Epithelial cell of proximal tubule (primary cell): ENCODE measurements around the gene RUFY2. TPM values are rescaled to one million over a fixed set of nuclear protein-coding genes. Genes with fewer than 3 reads are reported as not detected.

Experiments
- DNase-seq: peaks from one replicate; pipeline ENCODE4 v3.0.0-alpha.2; 2011; ENCODE audit warnings: low read depth
- H3K4me3 ChIP-seq: 2 replicates; pipeline ENCODE4 v1.5.1; 2011; ENCODE audit warnings: low read depth, mild to moderate bottlenecking, low read length
- CTCF ChIP-seq: conservative IDR thresholded peaks from 2 replicates; pipeline ENCODE4 v1.5.1; 2012; ENCODE audit warnings: low read depth, mild to moderate bottlenecking, low read length
- total RNA-seq: library from RNA; depleted of rRNA; stranded (reverse); fragments of >200 nt; gene quantifications from 2 replicates; pipeline ENCODE4 v1.2.3, GENCODE V29; 2015

RUFY2 gene
- total RNA-seq, 1 donor from 2014 or later = 11.1 TPM

- no peak overlapping the region for H3K4me3 ChIP-seq
- DNase-seq = no peak
- TF ChIP-seq CTCF = no peak
Measured at GRCh38 chr10:68403701-68404100, 3.4 kb downstream of the RUFY2 start.

GRCh38 chr10:68402276-68402675, 4.8 kb downstream of the RUFY2 start:
- no peak overlapping the region for H3K4me3 ChIP-seq
- TF ChIP-seq CTCF = no peak
- DNase-seq = no peak

DNA sequence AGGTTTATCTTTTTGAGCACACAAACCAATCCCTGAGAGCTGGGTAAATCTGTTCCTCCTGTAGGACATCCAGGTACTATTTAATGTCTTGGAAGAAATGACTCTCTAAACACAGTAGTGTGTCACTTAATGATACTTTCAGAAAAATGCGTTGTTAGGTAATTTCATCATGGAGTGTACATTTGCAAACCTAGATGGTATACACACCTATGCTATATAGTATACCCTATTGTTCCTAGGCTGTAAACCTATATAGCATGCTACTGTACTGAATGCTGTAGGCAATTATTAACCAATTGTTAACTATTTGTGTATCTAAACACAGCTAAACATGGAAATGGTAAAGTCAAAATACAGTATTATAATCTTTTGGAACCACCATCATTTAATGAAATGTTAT, 10.1 kb downstream of the RUFY2 start:
- H3K4me3 ChIP-seq = no peak overlapping the region
- no peak for TF ChIP-seq CTCF
- no peak for DNase-seq

GRCh38 chr10:68385740-68386139, 21.3 kb downstream of the RUFY2 start:
- DNase-seq = no peak
- no peak overlapping the region for H3K4me3 ChIP-seq
- no peak for TF ChIP-seq CTCF

GRCh38 chr10:68371604-68372003, 35.5 kb downstream of the RUFY2 start:
- no peak overlapping the region for H3K4me3 ChIP-seq
- no peak for TF ChIP-seq CTCF
- DNase-seq = no peak

GRCh38 chr10:68367121-68367520, 40.0 kb downstream of the RUFY2 start:
- TF ChIP-seq CTCF = no peak
- H3K4me3 ChIP-seq = no peak overlapping the region
- no peak for DNase-seq

GRCh38 chr10:68366600-68366999, 40.5 kb downstream of the RUFY2 start:
- no peak overlapping the region for H3K4me3 ChIP-seq
- no peak for TF ChIP-seq CTCF
- DNase-seq = no peak
